HepG2 (cell line): Measurements from ENCODE around the gene ZBTB46. TPM values are rescaled to one million over a fixed set of nuclear protein-coding genes. Genes with fewer than 3 reads are reported as not detected.

ENCODE experiments used
- BORCS8-MEF2B ChIP-seq: sonication (generic); formaldehyde crosslinking; IDR thresholded peaks from 2 replicates; pipeline ENCODE4 v1.8.0; 2022; ENCODE audit warnings: mild to moderate bottlenecking, missing genetic modification reagents
- EP300 ChIP-seq, 3 experiments: sonication (generic) in 1 of 3; formaldehyde crosslinking in 1 of 3; IDR thresholded peaks; 2 replicates each; pipeline versions ENCODE4 v1.5.1 to v1.6.1; 2011 to 2020; ENCODE audit warnings: low read depth in 2 of 3, low read length in 2 of 3, borderline replicate concordance in 1 of 3, improper control_type of control experiment in 1 of 3, mild to moderate bottlenecking in 1 of 3, missing genetic modification reagents in 1 of 3, moderate library complexity in 1 of 3
- ETV5 ChIP-seq: IDR thresholded peaks from 2 replicates; pipeline ENCODE4 v1.6.1; 2018; ENCODE audit warnings: missing biosample characterization, missing genetic modification reagents, inconsistent platforms, borderline replicate concordance
- NONO ChIP-seq, 2 experiments: fragments of 450-650 bp in 1 of 2; sonication (generic) in 1 of 2; formaldehyde crosslinking in 1 of 2; IDR thresholded peaks in 1 of 2; conservative IDR thresholded peaks in 1 of 2; 2 replicates each; pipeline versions ENCODE4 v1.6.1 to v1.8.0; 2017 to 2022; ENCODE audit warnings: mild to moderate bottlenecking in 1 of 2, missing genetic modification reagents in 1 of 2, moderate library complexity in 1 of 2
- ONECUT2 ChIP-seq: sonication (generic); formaldehyde crosslinking; IDR thresholded peaks from 2 replicates; pipeline ENCODE4 v1.4.0; 2020; ENCODE audit warnings: missing genetic modification reagents
- PATZ1 ChIP-seq: sonication (generic); formaldehyde crosslinking; IDR thresholded peaks from 2 replicates; pipeline ENCODE4 v1.4.0; 2020; ENCODE audit warnings: missing genetic modification reagents
- POLR2G ChIP-seq: fragments of 200-400 bp; formaldehyde crosslinking; IDR thresholded peaks from 2 replicates; pipeline ENCODE4 v1.6.1; 2018; ENCODE audit warnings: mild to moderate bottlenecking, low read depth, low read length, moderate library complexity
- SIN3A ChIP-seq: IDR thresholded peaks from 2 replicates; pipeline ENCODE4 v1.6.1; 2011; ENCODE audit warnings: low read depth, mild to moderate bottlenecking, control low read depth, low read length, borderline replicate concordance
- SMYD3 ChIP-seq: sonication (generic); formaldehyde crosslinking; IDR thresholded peaks from 2 replicates; pipeline ENCODE4 v1.8.1; 2023; ENCODE audit warnings: mild to moderate bottlenecking, missing genetic modification reagents
- TARDBP ChIP-seq: sonication (generic); formaldehyde crosslinking; IDR thresholded peaks from 2 replicates; pipeline ENCODE4 v1.8.0; 2022; ENCODE audit warnings: mild to moderate bottlenecking, missing genetic modification reagents
- WIZ ChIP-seq: sonication (generic); formaldehyde crosslinking; IDR thresholded peaks from 2 replicates; pipeline ENCODE4 v1.5.1; 2020; ENCODE audit warnings: mild to moderate bottlenecking, missing genetic modification reagents
- YEATS4 ChIP-seq: sonication (generic); formaldehyde crosslinking; IDR thresholded peaks from 2 replicates; pipeline ENCODE4 v1.4.0; 2020; ENCODE audit warnings: missing genetic modification reagents, borderline replicate concordance
- ZBTB20 ChIP-seq: sonication (generic); formaldehyde crosslinking; IDR thresholded peaks from 2 replicates; pipeline ENCODE4 v1.8.1; 2023; ENCODE audit warnings: missing genetic modification reagents, low read depth, mild to moderate bottlenecking, borderline replicate concordance
- ZBTB33 ChIP-seq: sonication (generic); formaldehyde crosslinking; IDR thresholded peaks from 2 replicates; pipeline ENCODE4 v1.4.0; 2020; ENCODE audit warnings: missing genetic modification reagents
- ZBTB37 ChIP-seq: sonication (generic); formaldehyde crosslinking; IDR thresholded peaks from 2 replicates; pipeline ENCODE4 v1.4.0; 2020; ENCODE audit warnings: mild to moderate bottlenecking, missing genetic modification reagents
- ZFP37 ChIP-seq: sonication (generic); formaldehyde crosslinking; IDR thresholded peaks from 2 replicates; pipeline ENCODE4 v1.4.0; 2020; ENCODE audit warnings: missing genetic modification reagents, borderline replicate concordance
- ZNF24 ChIP-seq: fragments of 450-650 bp; IDR thresholded peaks from 2 replicates; pipeline ENCODE4 v1.6.1; 2017; ENCODE audit warnings: antibody characterized with exemption, mild to moderate bottlenecking
- ZNF451 ChIP-seq: sonication (generic); formaldehyde crosslinking; IDR thresholded peaks from 2 replicates; pipeline ENCODE4 v1.5.0; 2020; ENCODE audit warnings: mild to moderate bottlenecking, missing genetic modification reagents
- ZNF530 ChIP-seq: sonication (generic); formaldehyde crosslinking; IDR thresholded peaks from 2 replicates; pipeline ENCODE4 v1.5.0; 2020; ENCODE audit warnings: low read depth, mild to moderate bottlenecking, missing genetic modification reagents
- ZNF549 ChIP-seq: sonication (generic); formaldehyde crosslinking; IDR thresholded peaks from 2 replicates; pipeline ENCODE4 v1.5.0; 2020; ENCODE audit warnings: missing genetic modification reagents
- ZNF674 ChIP-seq: sonication (generic); formaldehyde crosslinking; IDR thresholded peaks from 2 replicates; pipeline ENCODE4 v1.5.0; 2020; ENCODE audit warnings: low read depth, mild to moderate bottlenecking, missing genetic modification reagents
- ZNF816 ChIP-seq: sonication (generic); formaldehyde crosslinking; IDR thresholded peaks from 2 replicates; pipeline ENCODE4 v1.8.0; 2022; ENCODE audit warnings: missing genetic modification reagents, mild to moderate bottlenecking, borderline replicate concordance
- ZSCAN25 ChIP-seq: sonication (generic); formaldehyde crosslinking; IDR thresholded peaks from 2 replicates; pipeline ENCODE4 v1.8.0; 2022; ENCODE audit warnings: mild to moderate bottlenecking, missing genetic modification reagents
- polyA plus RNA-seq, 8 experiments: library from polyadenylated mRNA; depleted of rRNA in 3 of 8; stranded (reverse) in 7 of 8; unstranded in 1 of 8; fragments of >200 nt; fragmentation: Illumina TruSeq in 4 of 8; extraction: Trizol in 4 of 8; gene quantifications; 2 replicates each; pipeline versions ENCODE4 v1.2.1 to v1.2.3, GENCODE V29; 2011 to 2016; ENCODE audit warnings: low read depth in 4 of 8, missing spikeins in 1 of 8, mixed read lengths in 1 of 8; ENCODE audit not compliant: insufficient read depth in 1 of 8
- total RNA-seq, 5 experiments: library from RNA; depleted of rRNA; stranded (reverse); fragments of >200 nt; fragmentation: Illumina TruSeq; extraction: Trizol; gene quantifications; 2 replicates each; pipeline ENCODE4 v1.2.3, GENCODE V29; 2016; ENCODE audit warnings: low read depth in 1 of 5

The ZBTB46 gene
- total and polyA plus RNA-seq, 2 of the 13 experiments (the other 11 are each of a cell fraction or from before 2014, with no cell fraction given), result 1.6 to 13.5 TPM

GRCh38 chr20:63739130-63740069 is 91.7 kb downstream of the ZBTB46 start, which contains the start of gene SLC2A4RG (continued):
- TF ChIP-seq PATZ1 (CRISPR knock-in tag) (peak; percentile 99), ZBTB37 (CRISPR knock-in tag) (no peak), ZNF816 (peak; percentile 90), ZNF530 (0 out of 2 replicates have a peak, but pooled peaks have one; percentile 40), BORCS8-MEF2B (CRISPR knock-in tag) (peak; percentile 88), ZNF549 (CRISPR knock-in tag) (peak; percentile 77; the same call in 1 of the 2 replicates), NONO (IDR thresholded peaks at IDR 0.05) (no peak), NONO (CRISPR knock-in tag; conservative IDR thresholded peaks at IDR 0.05) (peak; percentile 98), ZNF674 (peak; percentile 50), YEATS4 (CRISPR knock-in tag) (peak; percentile 94), ZSCAN25 (CRISPR knock-in tag) (peak; percentile 86), SMYD3 (CRISPR knock-in tag) (peak; percentile 45; the same call in 1 of the 2 replicates), WIZ (CRISPR knock-in tag) (peak; percentile 38; the same call in 1 of the 2 replicates), SIN3A (peak; percentile 78; the same call in 1 of the 2 replicates), POLR2G (peak; percentile 93), ZNF24 (0 out of 2 replicates have a peak, but pooled peaks have one; percentile 19), TARDBP (CRISPR knock-in tag) (peak; percentile 92), ETV5 (peak; percentile 82; the same call in 1 of the 2 replicates), ZNF451 (CRISPR knock-in tag) (peak; percentile 84; the same call in 1 of the 2 replicates), EP300 (IDR thresholded peaks at IDR 0.05; ENCODE audit: low read depth in 2 of 2, low read length in 2 of 2) (peak; percentile 36 to 77; a peak in 3 of 4 replicates), EP300 (CRISPR knock-in tag; IDR thresholded peaks at IDR 0.05; ENCODE audit: borderline replicate concordance) (peak; percentile 80), ZBTB20 (0 out of 2 replicates have a peak, but pooled peaks have one; percentile 62), ZFP37 (peak; percentile 68), ZBTB33 (CRISPR knock-in tag) (peak; percentile 55; the same call in 1 of the 2 replicates), ONECUT2 (peak; percentile 72)
